Smooth muscle cell (in vitro differentiated cells): Measurements from ENCODE around the gene GRHPR. TPM values are rescaled to one million over a fixed set of nuclear protein-coding genes. Genes with fewer than 3 reads are reported as not detected.
"Not testable (repeated sequence)": the region's sequence is repeated elsewhere in the genome, so short reads cannot be mapped to it uniquely, and the experiment has no call there.

Experiments used
- DNase-seq: peaks from one replicate; lab custom pipeline; 2025; ENCODE audit not compliant: unreplicated experiment; lab: John Stamatoyannopoulos, UW
- H2AFZ ChIP-seq: fragments of 200-600 bp; sonication (generic); 2 replicates; pipeline ENCODE4 v1.6.0; 2016; ENCODE audit warnings: antibody characterized with exemption, low read depth, mild to moderate bottlenecking
- H3F3A ChIP-seq: fragments of 200-600 bp; sonication (generic); 2 replicates; pipeline ENCODE4 v1.6.0; 2017; ENCODE audit warnings: antibody characterized with exemption, low read depth
- H3K27ac ChIP-seq: fragments of 200-600 bp; sonication (generic); 2 replicates; pipeline ENCODE4 v1.5.1; 2016; ENCODE audit warnings: low read depth, mild to moderate bottlenecking
- H3K27me3 ChIP-seq: fragments of 200-600 bp; sonication (generic); 2 replicates; pipeline ENCODE4 v1.6.1; 2016; ENCODE audit warnings: low read depth, mild to moderate bottlenecking
- H3K36me3 ChIP-seq: fragments of 200-600 bp; sonication (generic); 2 replicates; pipeline ENCODE4 v1.5.1; 2016; ENCODE audit warnings: low read depth
- H3K4me1 ChIP-seq: fragments of 200-600 bp; sonication (generic); 2 replicates; pipeline ENCODE4 v1.5.1; 2016; ENCODE audit warnings: low read depth
- H3K4me2 ChIP-seq: fragments of 200-600 bp; sonication (generic); 2 replicates; pipeline ENCODE4 v1.6.0; 2016; ENCODE audit warnings: mild to moderate bottlenecking
- H3K4me3 ChIP-seq: fragments of 200-600 bp; sonication (generic); 2 replicates; pipeline ENCODE4 v1.5.1; 2016; ENCODE audit warnings: mild to moderate bottlenecking
- H3K79me2 ChIP-seq: fragments of 200-600 bp; sonication (generic); 2 replicates; pipeline ENCODE4 v1.6.0; 2016; ENCODE audit warnings: low read depth, mild to moderate bottlenecking
- H3K9ac ChIP-seq: fragments of 200-600 bp; sonication (generic); 2 replicates; pipeline ENCODE4 v1.6.0; 2016; ENCODE audit warnings: low read depth
- H3K9me3 ChIP-seq: fragments of 200-600 bp; sonication (generic); replicated peaks from 2 replicates; pipeline ENCODE4 v1.5.1; 2016; ENCODE audit warnings: low read depth
- H4K20me1 ChIP-seq: fragments of 200-600 bp; sonication (generic); 2 replicates; pipeline ENCODE4 v1.6.0; 2016; ENCODE audit warnings: low read depth
- CTCF ChIP-seq: fragments of 200-600 bp; sonication (generic); IDR thresholded peaks from 2 replicates; pipeline ENCODE4 v1.5.1; 2017; ENCODE audit warnings: borderline replicate concordance, mild to moderate bottlenecking, antibody characterized with exemption; ENCODE audit not compliant: insufficient read depth, poor library complexity, severe bottlenecking
- WGBS: methylation state at CpG from one replicate; pipeline ENCODE4 v1.1.7; 2016; ENCODE audit warnings: low lambda C conversion rate; 5-methylcytosine and 5-hydroxymethylcytosine counted together
- polyA plus RNA-seq: library from polyadenylated mRNA; unstranded; fragments of >200 nt; fragmentation: Nextera tagmentation; extraction: Ambion mirVana; gene quantifications from 2 replicates; pipeline ENCODE4 v1.2.1, GENCODE V29; 2016
- total RNA-seq: library from RNA; depleted of rRNA; stranded (reverse); fragments of >200 nt; gene quantifications from 2 replicates; pipeline ENCODE4 v1.2.3, GENCODE V29; 2014

Gene GRHPR
- total and polyA plus RNA-seq, 2 experiments from 2014 or later: 89.3 to 128 TPM

DNA sequence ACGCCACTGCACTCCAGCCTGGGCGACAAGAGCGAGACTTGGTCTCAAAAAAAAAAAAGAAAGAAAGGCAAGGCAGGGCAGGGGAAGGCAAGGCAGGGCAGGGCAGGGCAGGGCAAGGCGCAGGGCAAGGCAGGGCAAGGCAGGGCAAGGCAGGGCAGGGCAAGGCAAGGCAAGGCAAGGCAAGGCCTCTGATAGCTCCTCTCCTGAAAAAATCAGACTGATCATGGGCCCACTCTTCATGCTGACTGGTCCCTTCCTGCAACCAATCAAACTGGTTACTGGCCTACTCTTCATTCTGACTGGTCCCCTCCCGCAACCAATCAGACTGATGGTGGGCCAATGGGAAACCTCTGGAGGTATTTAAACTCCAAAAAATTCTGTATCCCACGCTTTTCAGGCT lies 46.1 kb downstream of the GRHPR start:
- H4K20me1 ChIP-seq: peaks cover 6% of the 10 kb centered on the region
- no peak overlapping the region for H2AFZ ChIP-seq
- no peak for DNase-seq
- peaks cover 18% of the 10 kb centered on the region for H3K4me1 ChIP-seq
- H3K36me3 ChIP-seq: no peaks in the 10 kb centered on the region
- WGBS: 82% methylated on average over 5 of the region's 6 CpGs
- H3K4me3 ChIP-seq: no peak overlapping the region
- no peak overlapping the region for H3K4me2 ChIP-seq
- no peak overlapping the region for H3K9ac ChIP-seq
- no peak overlapping the region for H3K27ac ChIP-seq
- no peaks in the 10 kb centered on the region for H3K9me3 ChIP-seq
- H3F3A ChIP-seq: peaks cover 21% of the 10 kb centered on the region
- no peaks in the 10 kb centered on the region for H3K27me3 ChIP-seq
- peaks cover 9% of the 10 kb centered on the region for H3K79me2 ChIP-seq
- TF ChIP-seq CTCF: no peak

DNA sequence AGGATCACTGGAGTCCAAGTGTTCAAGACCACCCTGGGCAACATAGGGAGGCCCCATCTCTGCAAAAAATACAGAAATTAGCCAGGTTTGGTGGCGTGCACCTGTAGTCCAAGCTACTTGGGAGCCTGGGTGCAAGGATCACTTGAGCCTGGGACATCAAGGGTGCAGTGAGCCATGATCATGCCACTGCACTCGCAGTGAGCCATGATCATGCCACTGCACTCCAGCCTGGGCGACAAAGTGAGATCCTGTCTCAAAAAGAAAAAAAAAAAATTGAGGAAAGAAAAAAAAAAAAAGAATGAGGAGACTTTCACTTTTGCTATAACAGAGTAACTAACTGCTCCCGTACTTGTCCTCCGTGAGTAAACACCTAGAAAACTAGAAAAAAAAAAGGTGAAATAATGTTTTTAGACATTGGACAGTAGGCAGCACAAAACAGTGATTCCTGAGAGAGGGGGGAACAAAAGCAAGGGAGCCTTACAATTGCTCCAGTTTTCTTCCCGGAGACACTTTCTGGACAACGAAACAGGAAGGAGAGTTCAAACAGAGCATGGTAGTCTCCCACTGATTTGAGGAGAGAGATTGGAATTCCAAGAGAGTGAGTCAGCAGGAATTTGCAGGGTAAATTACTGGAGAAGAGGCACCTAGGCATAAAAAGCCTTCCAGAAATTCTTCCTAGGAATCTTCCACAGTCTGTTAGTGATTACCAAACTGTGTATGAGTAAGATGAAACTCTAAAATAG lies 49.6 kb downstream of the GRHPR start:
- no peaks in the 10 kb centered on the region for H3K36me3 ChIP-seq
- H3K9ac ChIP-seq: peak overlapping the region; percentile 70
- 27% methylated on average over 7 of the region's 7 CpGs for WGBS
- peak overlapping the region; percentile 75 for H2AFZ ChIP-seq
- no peaks in the 10 kb centered on the region for H3K9me3 ChIP-seq
- no peak for DNase-seq
- H3K4me1 ChIP-seq: peaks cover 11% of the 10 kb centered on the region
- peaks cover 17% of the 10 kb centered on the region for H3F3A ChIP-seq
- no peak for TF ChIP-seq CTCF
- H3K27me3 ChIP-seq: no peaks in the 10 kb centered on the region
- H3K27ac ChIP-seq: peak overlapping the region; percentile 89
- peak overlapping the region; percentile 46 for H3K4me3 ChIP-seq
- H3K79me2 ChIP-seq: no peaks in the 10 kb centered on the region
- H3K4me2 ChIP-seq: peak overlapping the region; percentile 80
- H4K20me1 ChIP-seq: no peaks in the 10 kb centered on the region

DNA sequence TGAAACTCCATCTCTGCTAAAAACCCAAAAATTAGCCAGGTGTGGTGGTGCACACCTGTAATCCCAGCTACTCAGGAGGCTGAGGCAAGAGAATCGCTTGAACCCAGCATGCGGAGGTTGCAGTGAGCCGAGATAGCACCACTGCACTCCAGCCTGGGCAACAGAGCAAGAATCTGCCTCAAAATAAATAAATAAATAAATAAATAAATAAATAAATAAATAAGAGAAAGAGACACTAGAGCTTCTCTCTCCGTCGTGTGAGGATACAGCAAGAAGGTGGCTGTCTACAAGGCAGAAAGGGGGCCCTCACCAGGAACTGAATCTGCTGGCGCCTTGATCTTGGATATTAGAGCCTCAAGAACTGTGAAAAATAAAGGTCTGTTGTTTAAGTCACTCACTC lies 51.5 kb downstream of the GRHPR start:
- not testable (repeated sequence) for H3K79me2 ChIP-seq, DNase-seq, H3K27me3 ChIP-seq, H3K4me3 ChIP-seq, H3K27ac ChIP-seq, H3K36me3 ChIP-seq, H2AFZ ChIP-seq, H3K9ac ChIP-seq, H4K20me1 ChIP-seq, H3K4me2 ChIP-seq, H3K9me3 ChIP-seq
- Histone ChIP-seq H3K4me1 (peaks cover 11% of the 10 kb centered on the region), H3F3A (peaks cover 17% of the 10 kb centered on the region)
- WGBS: 66% methylated on average over 6 of the region's 6 CpGs

DNA sequence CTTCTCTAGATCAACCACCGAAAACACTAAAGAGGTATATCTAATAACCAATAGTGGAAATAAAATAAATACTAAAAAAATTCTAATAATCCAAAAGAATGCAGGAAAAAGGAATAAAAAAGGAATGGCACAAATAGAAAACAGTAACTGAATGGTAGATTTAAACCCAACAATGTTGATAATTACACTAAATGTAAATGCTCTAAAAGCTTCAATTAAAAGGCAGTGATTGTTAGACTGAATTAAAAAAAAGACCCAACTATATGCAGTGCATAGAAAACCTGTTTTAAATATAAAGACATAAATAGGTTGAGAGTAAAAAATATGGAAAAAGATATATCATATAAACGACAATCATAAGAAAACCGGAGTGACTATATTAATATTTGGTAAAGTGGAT lies 51.9 kb downstream of the GRHPR start:
- TF ChIP-seq CTCF: no peak
- Histone ChIP-seq H3K9ac (no peak overlapping the region), H3K27ac (no peak overlapping the region), H3K27me3 (no peaks in the 10 kb centered on the region), H3K79me2 (no peaks in the 10 kb centered on the region), H3K36me3 (no peaks in the 10 kb centered on the region), H3K4me3 (no peak overlapping the region), H3K4me1 (peaks cover 11% of the 10 kb centered on the region), H3F3A (peaks cover 17% of the 10 kb centered on the region), H4K20me1 (no peaks in the 10 kb centered on the region), H2AFZ (no peak overlapping the region), H3K4me2 (no peak overlapping the region), H3K9me3 (no peaks in the 10 kb centered on the region)
- DNase-seq: no peak
- 98% methylated on average over 3 of the region's 3 CpGs for WGBS
